BJ (cell line): ENCODE measurements around the gene PAIP2. TPM values are rescaled to one million over a fixed set of nuclear protein-coding genes. Genes with fewer than 3 reads are reported as not detected.
A peak's percentile ranks its signal among the peaks of the same experiment; 100 is the strongest.

Experiments
- CTCF ChIA-PET: fragments of 350-600 bp; formaldehyde crosslinking; extraction: SDS; loops from one replicate; lab custom pipeline; 2021; ENCODE audit warnings: antibody characterized with exemption, inconsistent platforms; lab: Yijun Ruan, JAX
- POLR2A ChIA-PET: fragments of 300-600 bp; sonication (Branson Sonifier 250); formaldehyde crosslinking; extraction: SDS; loops from one replicate; lab custom pipeline; 2021; ENCODE audit warnings: antibody characterized with exemption; lab: Charles Lee
- DNase-seq: peaks from one replicate; pipeline ENCODE4 v3.0.0-alpha.2; 2011; ENCODE audit warnings: low read depth
- H3K27me3 ChIP-seq: 2 replicates; pipeline ENCODE4 v1.6.0; 2011; ENCODE audit warnings: low read length; ENCODE audit not compliant: control insufficient read depth, insufficient read depth
- H3K36me3 ChIP-seq: 2 replicates; pipeline ENCODE4 v1.5.1; 2011; ENCODE audit warnings: low read length; ENCODE audit not compliant: control insufficient read depth, insufficient read depth
- H3K4me3 ChIP-seq: 2 replicates; pipeline ENCODE4 v1.5.1; 2011; ENCODE audit warnings: low read depth, mild to moderate bottlenecking, control low read depth, low read length
- polyA plus RNA-seq: library from polyadenylated mRNA; depleted of rRNA; stranded (reverse); fragments of >200 nt; gene quantifications from 2 replicates; pipeline ENCODE4 v1.2.3, GENCODE V29; 2011
- TF ChIP-seq, protein P1 (sequence below): IDR thresholded peaks from 2 replicates; pipeline ENCODE4 v1.5.1; 2011; ENCODE audit warnings: low read depth, mild to moderate bottlenecking, control low read depth, inconsistent platforms, low read length, moderate library complexity; ENCODE audit not compliant: insufficient read depth

The PAIP2 gene
- polyA plus RNA-seq, 1 experiment = 35.4 TPM

DNA sequence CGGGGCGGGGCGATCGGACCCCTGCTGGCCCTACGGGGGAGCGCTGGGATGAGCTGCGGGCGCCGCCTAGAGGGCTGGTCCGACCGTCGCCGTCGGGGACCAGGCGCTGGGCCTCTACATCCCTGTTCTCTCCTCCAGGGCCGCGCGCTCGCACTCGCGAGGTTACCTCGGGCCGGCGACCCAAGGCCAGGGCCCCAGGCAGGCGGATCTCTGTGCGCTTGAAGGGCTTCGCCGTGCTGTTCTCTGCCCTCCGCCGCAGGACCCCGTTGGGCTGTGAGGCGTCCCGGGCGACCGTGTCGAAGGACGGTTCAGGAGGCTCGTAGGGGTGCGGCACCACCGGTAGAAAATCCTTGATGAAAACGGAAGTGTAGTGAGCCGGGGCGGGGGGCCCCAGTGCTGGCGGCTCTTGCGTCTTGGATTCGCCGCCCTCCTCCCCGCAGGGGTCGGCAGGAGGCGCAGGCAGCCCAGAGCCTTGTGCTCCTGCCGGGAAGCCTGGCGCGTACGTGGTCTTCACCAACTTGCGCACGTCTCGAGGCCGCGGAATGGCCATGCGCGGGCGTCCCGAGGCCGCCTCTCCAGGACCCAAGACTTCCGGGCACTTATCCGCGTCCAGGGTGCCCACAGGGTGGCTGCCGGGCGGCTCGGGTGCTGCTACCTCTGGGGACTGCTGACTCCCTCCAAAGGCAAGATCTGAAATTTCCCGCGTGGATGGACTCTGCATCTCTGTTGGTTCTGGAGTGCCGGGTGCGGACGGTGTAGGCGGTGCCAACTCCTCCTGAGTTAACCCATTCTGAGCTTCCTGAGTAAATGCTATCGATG is 51.2 kb downstream of the PAIP2 start:
- TF ChIP-seq, protein P1, sequence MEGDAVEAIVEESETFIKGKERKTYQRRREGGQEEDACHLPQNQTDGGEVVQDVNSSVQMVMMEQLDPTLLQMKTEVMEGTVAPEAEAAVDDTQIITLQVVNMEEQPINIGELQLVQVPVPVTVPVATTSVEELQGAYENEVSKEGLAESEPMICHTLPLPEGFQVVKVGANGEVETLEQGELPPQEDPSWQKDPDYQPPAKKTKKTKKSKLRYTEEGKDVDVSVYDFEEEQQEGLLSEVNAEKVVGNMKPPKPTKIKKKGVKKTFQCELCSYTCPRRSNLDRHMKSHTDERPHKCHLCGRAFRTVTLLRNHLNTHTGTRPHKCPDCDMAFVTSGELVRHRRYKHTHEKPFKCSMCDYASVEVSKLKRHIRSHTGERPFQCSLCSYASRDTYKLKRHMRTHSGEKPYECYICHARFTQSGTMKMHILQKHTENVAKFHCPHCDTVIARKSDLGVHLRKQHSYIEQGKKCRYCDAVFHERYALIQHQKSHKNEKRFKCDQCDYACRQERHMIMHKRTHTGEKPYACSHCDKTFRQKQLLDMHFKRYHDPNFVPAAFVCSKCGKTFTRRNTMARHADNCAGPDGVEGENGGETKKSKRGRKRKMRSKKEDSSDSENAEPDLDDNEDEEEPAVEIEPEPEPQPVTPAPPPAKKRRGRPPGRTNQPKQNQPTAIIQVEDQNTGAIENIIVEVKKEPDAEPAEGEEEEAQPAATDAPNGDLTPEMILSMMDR = peak; percentile 54
- H3K36me3 ChIP-seq = no peaks in the 10 kb centered on the region
- DNase-seq = no peak
- H3K4me3 ChIP-seq = peak overlapping the region; percentile 21
- H3K27me3 ChIP-seq = peaks cover 4% of the 10 kb centered on the region
- ChIA-PET CTCF (no interaction called here), POLR2A (no interaction called here)

GRCh38 chr5:139393497-139394122 is 52.0 kb downstream of the PAIP2 start:
- H3K36me3 ChIP-seq = no peaks in the 10 kb centered on the region
- TF ChIP-seq, protein P1 = no peak
- ChIA-PET CTCF (no interaction called here), POLR2A (no interaction called here)
- no peak for DNase-seq
- peak overlapping the region; percentile 43 for H3K4me3 ChIP-seq
- H3K27me3 ChIP-seq = peaks cover 4% of the 10 kb centered on the region

DNA sequence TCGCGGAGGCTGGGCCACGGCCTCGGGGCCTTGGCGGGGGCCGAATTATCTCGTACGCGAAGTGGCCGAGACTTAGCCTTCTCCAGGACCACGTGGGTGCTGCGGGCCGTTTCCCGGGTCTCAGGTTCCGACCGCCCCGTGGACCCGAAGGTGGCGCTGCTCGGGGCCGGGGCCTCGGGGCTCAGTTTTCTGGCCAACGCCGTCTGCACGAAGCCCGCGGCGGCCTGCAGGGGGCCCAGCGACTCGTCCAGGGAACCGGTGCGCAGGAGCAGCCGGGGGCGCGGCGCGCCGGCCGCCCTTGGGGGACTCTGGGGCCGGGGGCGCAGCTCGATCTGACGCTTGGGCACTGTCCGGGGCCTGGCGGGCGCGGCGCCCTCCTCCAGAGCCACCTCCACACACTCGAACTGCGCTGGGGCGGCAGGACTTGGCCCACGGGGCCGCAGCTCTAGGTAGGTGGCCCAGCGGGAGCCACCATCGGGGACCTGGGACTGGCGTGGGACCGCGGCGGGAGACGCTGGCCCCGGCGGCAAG is 52.5 kb downstream of the PAIP2 start:
- DNase-seq = no peak
- Histone ChIP-seq H3K36me3 (no peaks in the 10 kb centered on the region), H3K27me3 (peaks cover 4% of the 10 kb centered on the region), H3K4me3 (peak overlapping the region; percentile 43)
- TF ChIP-seq, protein P1 = peak; percentile 55
- CTCF ChIA-PET = interaction anchor here (1.0 kb wide), 1 partner anchor 10 kb away, joined by 3 read pairs; the partner anchor contains the start of gene SPATA24
- POLR2A ChIA-PET = no interaction called here

DNA sequence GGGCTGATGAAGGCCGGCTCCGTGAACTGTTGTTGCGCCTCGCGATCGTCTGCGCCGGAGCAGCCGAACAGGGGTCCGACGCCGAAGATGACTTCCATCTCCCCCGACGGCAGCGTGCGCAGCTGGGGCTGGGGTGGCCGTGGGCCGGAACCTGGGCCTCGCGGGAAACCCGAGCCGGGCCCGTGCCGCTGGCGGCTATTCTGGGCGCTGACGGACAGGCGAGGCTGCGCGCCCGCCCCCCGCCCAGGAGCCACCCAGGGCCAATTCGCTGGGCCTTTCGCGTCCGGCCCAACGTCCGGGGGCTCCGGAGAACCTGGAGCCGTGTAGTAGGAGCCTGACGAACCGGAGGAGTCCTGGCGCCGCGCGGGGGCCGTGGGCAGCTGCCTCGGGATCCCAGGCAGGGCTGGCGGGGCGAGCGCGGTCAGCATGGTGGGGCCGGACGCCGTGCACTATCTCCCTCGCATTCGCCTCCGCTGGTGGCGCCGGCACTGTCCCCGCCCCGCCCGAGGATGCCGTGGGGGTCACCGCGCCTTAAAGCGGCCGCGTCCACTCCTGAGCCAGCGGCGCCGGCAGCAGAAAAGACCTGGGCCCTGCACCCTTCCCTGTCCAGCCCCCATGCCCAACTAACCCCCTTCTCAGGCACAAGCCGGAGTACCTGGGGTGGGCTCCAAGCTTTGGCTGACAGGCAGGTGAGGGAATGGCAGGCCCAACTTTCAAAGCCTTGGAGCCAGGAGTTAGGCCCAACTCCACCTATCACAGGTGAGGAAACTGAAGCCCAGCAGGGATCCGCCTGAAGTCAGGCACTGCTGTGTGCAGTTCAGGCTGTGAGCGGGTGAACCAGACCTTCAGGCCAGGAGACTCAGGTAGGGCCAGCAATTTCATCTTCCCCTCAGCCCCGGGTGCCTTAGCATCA is 53.3 kb downstream of the PAIP2 start, which contains the start of gene PROB1:
Gene PROB1, minus strand, starts transcription at position 451 of the 913 bp plus-strand sequence. Its CDS starts 23 bp downstream, at position 428.
- Histone ChIP-seq H3K4me3 (peak within 1 kb of the TSS; percentile 43), H3K27me3 (peaks cover 4% of the 10 kb centered on the region), H3K36me3 (no peaks in the 10 kb centered on the region)
- ChIA-PET CTCF (interaction anchor here (1.0 kb wide), 1 partner anchor 9 kb away, joined by 3 read pairs; the partner anchor contains the start of gene SPATA24), POLR2A (no interaction called here)
- DNase-seq = no peak
- TF ChIP-seq, protein P1 = no peak
